Islet of Langerhans (tissue), 1 donor: ENCODE results near the gene LDLRAD3.

Experiments
- FAIRE-seq: peaks from one replicate; lab custom pipeline; 2011; peaks lifted over from hg19 to GRCh38; lab: Jason Lieb, UNC

Gene LDLRAD3

GRCh38 chr11:36077886-36078685, 134.2 kb downstream of the LDLRAD3 start:
- FAIRE-seq = no peak

DNA sequence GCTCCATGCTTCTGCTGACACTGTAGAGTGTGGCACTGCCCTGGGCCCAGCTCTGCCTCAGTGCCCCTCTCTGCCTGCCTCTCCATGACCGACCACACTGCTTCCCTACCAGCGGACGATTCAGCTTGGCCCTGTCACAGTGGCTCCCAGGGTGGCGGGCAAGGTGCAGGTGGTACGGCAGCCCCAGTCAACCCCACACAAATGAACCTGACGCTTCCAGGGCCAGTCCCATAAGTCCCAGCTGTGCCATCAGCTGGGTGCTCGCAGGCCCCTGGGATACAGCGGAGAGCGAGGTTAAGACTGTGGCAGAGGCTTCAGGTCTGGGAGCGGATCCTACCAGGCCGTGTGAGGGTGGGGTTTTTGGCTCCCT, 134.8 kb downstream of the LDLRAD3 start:
- FAIRE-seq = no peak

GRCh38 chr11:36079878-36080675, 136.2 kb downstream of the LDLRAD3 start:
- no peak for FAIRE-seq

- FAIRE-seq = no peak
Measured at GRCh38 chr11:36081274-36081945, 137.5 kb downstream of the LDLRAD3 start.

GRCh38 chr11:36086366-36086765, 142.5 kb downstream of the LDLRAD3 start:
- FAIRE-seq = no peak

GRCh38 chr11:36088266-36088972, 144.6 kb downstream of the LDLRAD3 start:
- no peak for FAIRE-seq

- no peak for FAIRE-seq
Measured at GRCh38 chr11:36089920-36090319, 146.1 kb downstream of the LDLRAD3 start.

GRCh38 chr11:36090356-36091109, 146.7 kb downstream of the LDLRAD3 start:
- no peak for FAIRE-seq

GRCh38 chr11:36091256-36091811, 147.5 kb downstream of the LDLRAD3 start:
- no peak for FAIRE-seq

DNA sequence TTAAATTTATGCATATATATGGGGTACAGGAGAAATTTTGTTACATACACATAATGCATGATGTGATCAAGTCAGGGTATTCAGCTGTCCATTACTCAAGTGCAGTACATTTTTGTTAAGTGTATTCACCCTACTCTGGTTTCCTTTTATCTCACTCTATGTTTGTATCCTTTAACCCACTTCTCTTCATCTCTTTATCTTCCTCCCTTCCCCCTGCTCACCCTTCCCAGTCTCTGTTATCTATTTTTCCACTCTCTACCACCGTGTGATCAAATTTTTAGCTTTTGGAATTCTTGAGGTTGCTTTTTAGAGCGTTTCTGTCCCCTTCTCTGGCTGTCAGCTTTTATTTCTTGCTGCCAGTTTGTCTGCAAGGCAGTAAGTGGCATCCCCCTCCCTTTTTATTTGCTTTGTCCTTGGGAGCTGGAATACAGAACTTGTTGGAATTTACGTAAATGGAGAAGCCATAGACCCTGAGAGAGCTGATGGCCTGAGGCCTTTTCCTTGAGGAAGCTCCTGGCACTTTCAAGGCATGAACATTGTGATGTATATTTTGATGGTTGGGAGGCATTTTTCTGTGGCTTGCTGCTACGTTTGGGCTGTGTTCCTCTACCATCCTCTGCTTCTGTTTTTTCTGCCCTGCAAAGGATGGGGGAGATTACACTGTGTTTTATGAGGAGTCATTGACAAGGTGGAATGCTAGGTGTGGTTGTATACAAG, 148.6 kb downstream of the LDLRAD3 start:
- FAIRE-seq = no peak

DNA sequence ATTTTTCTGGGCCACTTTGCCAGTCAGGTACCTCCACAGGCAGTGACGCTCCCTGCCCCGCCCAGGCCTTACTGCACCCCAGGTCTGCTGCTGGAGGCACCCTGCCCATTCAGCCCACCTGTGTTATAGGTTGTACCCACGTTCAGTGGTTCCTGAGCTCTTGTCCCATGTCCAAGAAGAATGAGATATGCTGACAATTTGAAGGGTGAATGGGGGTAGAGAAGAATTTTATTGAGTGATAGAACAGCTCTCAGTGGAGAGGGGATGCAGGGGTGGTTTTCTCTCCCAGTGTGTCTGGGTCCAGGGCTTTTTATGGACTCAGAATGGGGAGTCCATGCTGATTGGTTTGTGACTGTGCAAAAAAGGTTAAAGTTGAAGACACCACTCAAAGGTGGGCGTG, 149.7 kb downstream of the LDLRAD3 start:
- no peak for FAIRE-seq

DNA sequence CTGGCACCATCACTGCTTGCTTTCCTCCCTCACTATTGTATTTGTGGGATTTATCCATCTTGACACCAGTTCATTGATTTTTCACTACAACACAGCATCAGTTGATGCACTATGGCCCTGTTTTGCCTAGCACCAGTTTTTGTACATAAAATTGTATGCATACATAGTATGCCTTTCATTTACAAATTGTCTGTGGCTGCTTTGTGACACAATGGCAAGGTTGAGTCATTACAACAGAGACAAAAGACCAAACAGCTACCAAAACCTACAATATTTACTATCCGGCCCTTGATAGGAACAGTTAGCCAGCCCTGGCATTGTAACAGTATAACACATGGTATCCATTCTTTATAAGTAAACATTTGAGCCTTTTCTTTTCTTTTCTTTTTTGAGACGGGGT, 150.3 kb downstream of the LDLRAD3 start:
- no peak for FAIRE-seq

GRCh38 chr11:36095716-36096115, 151.9 kb downstream of the LDLRAD3 start:
- no peak for FAIRE-seq

- FAIRE-seq = no peak
Measured at GRCh38 chr11:36097219-36097650, 153.4 kb downstream of the LDLRAD3 start.

- no peak for FAIRE-seq
Measured at GRCh38 chr11:36098087-36098486, 154.2 kb downstream of the LDLRAD3 start.

- FAIRE-seq = no peak
Measured at GRCh38 chr11:36098853-36099375, 155.1 kb downstream of the LDLRAD3 start.

GRCh38 chr11:36101466-36101865, 157.6 kb downstream of the LDLRAD3 start:
- no peak for FAIRE-seq

- no peak for FAIRE-seq
Measured at GRCh38 chr11:36102868-36103267, 159.0 kb downstream of the LDLRAD3 start.

DNA sequence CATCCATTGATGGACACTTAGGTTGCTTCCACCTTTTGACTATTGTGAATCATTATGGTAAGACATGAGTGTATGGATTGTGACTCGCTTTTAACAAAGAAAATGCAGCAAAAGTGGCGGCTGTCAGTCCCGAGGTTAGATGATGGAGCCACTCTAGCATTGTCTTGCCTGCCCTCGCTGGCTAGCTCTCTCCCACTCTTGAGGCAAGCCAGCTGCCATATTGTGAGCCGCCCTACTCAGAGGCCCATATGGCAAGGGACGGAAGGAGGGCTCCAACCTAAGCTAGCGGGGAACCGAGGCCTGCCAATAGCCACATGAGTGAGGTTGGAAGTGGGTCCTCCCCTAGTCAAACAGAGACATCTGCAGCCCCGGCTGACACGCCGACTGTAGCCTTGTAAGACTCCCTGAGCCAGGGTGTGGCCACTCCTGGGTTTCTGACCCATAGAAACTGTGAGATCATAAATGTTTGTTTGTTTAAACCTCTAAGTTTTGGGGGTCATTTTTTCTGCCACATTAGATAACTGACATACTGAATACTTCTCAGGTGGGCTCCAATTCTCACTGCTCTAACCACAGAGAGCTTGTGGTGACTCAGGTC, 160.2 kb downstream of the LDLRAD3 start:
- no peak for FAIRE-seq

DNA sequence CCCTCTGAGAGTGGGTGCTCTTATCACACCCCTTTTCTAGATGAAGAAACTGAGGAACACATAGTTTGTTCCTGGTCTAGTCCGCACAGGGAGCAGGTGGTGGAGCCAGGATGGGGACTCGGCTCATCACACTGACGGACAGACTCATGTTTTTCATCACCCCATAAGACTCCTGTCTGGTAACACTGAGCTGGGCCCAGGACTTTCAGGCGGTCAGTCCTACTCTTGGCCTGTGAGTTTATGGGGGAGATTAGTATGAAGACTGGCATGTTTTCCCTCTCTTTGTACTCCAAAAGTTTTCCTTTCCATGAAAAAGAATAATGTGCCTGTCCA, 160.8 kb downstream of the LDLRAD3 start:
- FAIRE-seq = no peak
